SK-N-SH (cell line): ENCODE data around the gene KMT5B. TPM values are rescaled to one million over a fixed set of nuclear protein-coding genes. Genes with fewer than 3 reads are reported as not detected.

ENCODE experiments used
- CTCF ChIA-PET: fragments of 300-600, 350-600 bp; formaldehyde crosslinking; extraction: SDS; loops from one replicate; lab custom pipeline; 2021; lab: Yijun Ruan, JAX
- POLR2A ChIA-PET: fragments of 350-600 bp; sonication (Branson Sonifier 250); formaldehyde crosslinking; extraction: SDS; loops from one replicate; lab custom pipeline; 2020; ENCODE audit warnings: antibody characterized with exemption, inconsistent platforms; lab: Yijun Ruan, JAX
- DNase-seq: peaks from one replicate; pipeline ENCODE4 v3.0.0; 2012
- H2AFZ ChIP-seq: fragments of 200-600 bp; sonication (generic); 2 replicates; pipeline ENCODE4 v1.8.1; 2016; ENCODE audit warnings: antibody characterized with exemption, mild to moderate bottlenecking, low read depth
- H3F3A ChIP-seq: fragments of 200-600 bp; sonication (generic); replicated peaks from 2 replicates; pipeline ENCODE3; 2016; ENCODE audit warnings: antibody characterized with exemption, mild to moderate bottlenecking; ENCODE audit not compliant: insufficient read depth
- H3K27ac ChIP-seq, 2 experiments: fragments of 200-500 bp in 1 of 2; fragments of 200-600 bp in 1 of 2; sonication (Bioruptor generic) in 1 of 2; sonication (generic), shearing (Covaris generic) in 1 of 2; 2 replicates each; pipeline versions ENCODE4 v1.5.1 to v1.6.1; 2014 to 2016; ENCODE audit warnings: low read depth in 2 of 2, inconsistent platforms in 1 of 2, low read length in 1 of 2, mild to moderate bottlenecking in 1 of 2, mixed read lengths in 1 of 2
- H3K27me3 ChIP-seq: fragments of 200-600 bp; sonication (generic), shearing (Covaris generic); 2 replicates; pipeline ENCODE4 v1.6.1; 2016; ENCODE audit warnings: mixed run types; ENCODE audit not compliant: insufficient read depth
- H3K36me3 ChIP-seq, 2 experiments: fragments of 200-500 bp in 1 of 2; fragments of 200-600 bp in 1 of 2; sonication (Bioruptor generic) in 1 of 2; sonication (generic) in 1 of 2; replicated peaks in 1 of 2; 2 replicates each; pipeline versions ENCODE3 to v1.5.1; 2014 to 2016; ENCODE audit warnings: low read length in 1 of 2, mild to moderate bottlenecking in 1 of 2; ENCODE audit not compliant: insufficient read depth in 2 of 2, control insufficient read depth in 1 of 2
- H3K4me1 ChIP-seq, 2 experiments: fragments of 200-500 bp in 1 of 2; fragments of 200-600 bp in 1 of 2; sonication (Bioruptor generic) in 1 of 2; sonication (generic), shearing (Covaris generic) in 1 of 2; 2 replicates each; pipeline versions ENCODE4 v1.5.1 to v1.6.1; 2014 to 2016; ENCODE audit warnings: low read depth in 1 of 2, low read length in 1 of 2, mixed run types in 1 of 2; ENCODE audit not compliant: insufficient read depth in 2 of 2, control insufficient read depth in 1 of 2
- H3K4me2 ChIP-seq: fragments of 200-600 bp; sonication (generic), shearing (Covaris generic); 2 replicates; pipeline ENCODE4 v1.6.1; 2017; ENCODE audit warnings: mixed run types
- H3K4me3 ChIP-seq, 2 experiments: fragments of 200-500 bp in 1 of 2; fragments of 200-600 bp in 1 of 2; sonication (Bioruptor generic) in 1 of 2; sonication (generic), shearing (Covaris generic) in 1 of 2; 2 replicates each; pipeline versions ENCODE4 v1.5.1 to v1.8.1; 2014 to 2016; ENCODE audit warnings: low read depth in 2 of 2, inconsistent platforms in 1 of 2, low read length in 1 of 2, mild to moderate bottlenecking in 1 of 2, mixed read lengths in 1 of 2, moderate library complexity in 1 of 2
- H3K79me2 ChIP-seq: fragments of 200-600 bp; sonication (generic); 2 replicates; pipeline ENCODE4 v1.8.1; 2017; ENCODE audit warnings: mild to moderate bottlenecking; ENCODE audit not compliant: insufficient read depth
- H3K9ac ChIP-seq: fragments of 200-600 bp; sonication (generic); 2 replicates; pipeline ENCODE4 v1.6.1; 2017; ENCODE audit warnings: mixed run types
- H3K9me2 ChIP-seq: fragments of 200-600 bp; sonication (generic); 2 replicates; pipeline ENCODE4 v1.6.1; 2017; ENCODE audit warnings: mixed run types
- H3K9me3 ChIP-seq: fragments of 200-600 bp; sonication (generic); 2 replicates; pipeline ENCODE4 v1.6.1; 2017; ENCODE audit warnings: mixed run types, mild to moderate bottlenecking, moderate library complexity
- H4K20me1 ChIP-seq: fragments of 200-600 bp; sonication (generic); 2 replicates; pipeline ENCODE4 v1.6.1; 2017; ENCODE audit warnings: mild to moderate bottlenecking, mixed run types; ENCODE audit not compliant: insufficient read depth
- CHD2 ChIP-seq: fragments of 150-350 bp; IDR thresholded peaks from 2 replicates; pipeline ENCODE4 v1.6.1; 2018; ENCODE audit warnings: low read length; ENCODE audit not compliant: partially characterized antibody
- ELF1 ChIP-seq: IDR thresholded peaks from 2 replicates; pipeline ENCODE4 v1.4.0; 2012
- EP300 ChIP-seq, 2 experiments: IDR thresholded peaks; 2 replicates each; pipeline versions ENCODE4 v1.4.0 to v1.6.1; 2012; ENCODE audit warnings: borderline replicate concordance in 1 of 2, low read depth in 1 of 2, low read length in 1 of 2
- EZH2phosphoT487 ChIP-seq: fragments of 200-600 bp; sonication (generic); IDR thresholded peaks from 2 replicates; pipeline ENCODE4 v1.6.1; 2017; ENCODE audit warnings: low read depth, mixed run types, mild to moderate bottlenecking, antibody characterized with exemption, moderate library complexity, borderline replicate concordance
- FOXJ3 ChIP-seq: sonication (generic); formaldehyde crosslinking; IDR thresholded peaks from 2 replicates; pipeline ENCODE4 v1.5.1; 2020; ENCODE audit warnings: mild to moderate bottlenecking, missing genetic modification reagents
- GABPA ChIP-seq: IDR thresholded peaks from 2 replicates; pipeline ENCODE4 v1.4.0; 2012; ENCODE audit warnings: low read depth, mild to moderate bottlenecking
- IRF3 ChIP-seq: fragments of 150-350 bp; IDR thresholded peaks from 2 replicates; pipeline ENCODE4 v1.6.1; 2016; ENCODE audit warnings: mild to moderate bottlenecking, low read depth, low read length
- JUND ChIP-seq: IDR thresholded peaks from 2 replicates; pipeline ENCODE4 v1.4.0; 2012
- MAX ChIP-seq: IDR thresholded peaks from 2 replicates; pipeline ENCODE4 v1.4.0; 2012; ENCODE audit warnings: low read depth
- NFIC ChIP-seq: IDR thresholded peaks from 2 replicates; pipeline ENCODE4 v1.4.0; 2012; ENCODE audit warnings: borderline replicate concordance
- NRF1 ChIP-seq: IDR thresholded peaks from 2 replicates; pipeline ENCODE4 v1.6.1; 2012; ENCODE audit warnings: low read depth, mild to moderate bottlenecking, low read length
- PBX3 ChIP-seq: IDR thresholded peaks from 2 replicates; pipeline ENCODE4; 2012
- POLR2AphosphoS5 ChIP-seq: IDR thresholded peaks from 2 replicates; pipeline ENCODE4 v1.6.1; 2012; ENCODE audit warnings: low read depth, low read length
- RAD21 ChIP-seq: IDR thresholded peaks from 2 replicates; pipeline ENCODE4 v1.6.1; 2012; ENCODE audit warnings: mild to moderate bottlenecking, low read length
- RCOR1 ChIP-seq: fragments of 150-350 bp; IDR thresholded peaks from 2 replicates; pipeline ENCODE4 v1.6.1; 2017; ENCODE audit warnings: antibody characterized with exemption, low read length
- RXRA ChIP-seq: IDR thresholded peaks from 2 replicates; pipeline ENCODE4 v1.4.0; 2012; ENCODE audit warnings: low read depth, mild to moderate bottlenecking, borderline replicate concordance
- TAF1 ChIP-seq: IDR thresholded peaks from 2 replicates; pipeline ENCODE4 v1.6.1; 2012; ENCODE audit warnings: low read depth, mild to moderate bottlenecking, low read length, moderate library complexity, borderline replicate concordance
- TCF12 ChIP-seq: IDR thresholded peaks from 2 replicates; pipeline ENCODE4 v1.4.0; 2012
- USF2 ChIP-seq: fragments of 150-350 bp; IDR thresholded peaks from 2 replicates; pipeline ENCODE4 v1.6.1; 2017; ENCODE audit warnings: antibody characterized with exemption, low read length, low read depth, borderline replicate concordance
- WGBS: methylation state at CpG from one replicate; pipeline ENCODE4 v1.1.6; 2017; ENCODE audit warnings: low lambda C conversion rate; 5-methylcytosine and 5-hydroxymethylcytosine counted together
- polyA plus RNA-seq, 3 experiments: library from polyadenylated mRNA; depleted of rRNA; stranded (reverse); fragments of >200 nt; gene quantifications; 2 replicates each; pipeline ENCODE4 v1.2.3, GENCODE V29; 2012

KMT5B gene
- polyA plus RNA-seq, 1 of the 3 experiments (the other 2 are of a cell fraction), result 10.4 TPM

- TF ChIP-seq USF2 (no peak), POLR2AphosphoS5 (no peak), GABPA (no peak)
These were observed 31.2 kb downstream of the KMT5B start (continued) for GRCh38 chr11:68181719-68182451.

GRCh38 chr11:68179847-68180246 is 33.2 kb downstream of the KMT5B start:
- no peak overlapping the region for H3K27ac ChIP-seq
- H3K36me3 ChIP-seq, result peaks cover 55 to 81% of the 10 kb centered on the region in 2 experiments
- ChIA-PET POLR2A (no interaction called here), CTCF (interaction anchor here (1.0 to 1.7 kb wide), 3 partner anchors 18 to 29 kb away, joined by 3 to 7 read pairs (median 4); no protein-coding TSS in a partner anchor)
- WGBS, result 95% methylated on average over 2 of the region's 2 CpGs
- H3K4me2 ChIP-seq, result no peak overlapping the region
- H4K20me1 ChIP-seq, result no peaks in the 10 kb centered on the region
- H3K27me3 ChIP-seq, result no peaks in the 10 kb centered on the region
- H3K4me1 ChIP-seq, result no peaks in the 10 kb centered on the region
- no peaks in the 10 kb centered on the region for H3F3A ChIP-seq
- H3K9ac ChIP-seq, result no peak overlapping the region
- DNase-seq, result no peak
- H3K4me3 ChIP-seq, result no peak overlapping the region
- H3K79me2 ChIP-seq, result no peaks in the 10 kb centered on the region
- H2AFZ ChIP-seq, result no peak overlapping the region
- TF ChIP-seq POLR2AphosphoS5 (no peak), NRF1 (no peak), RCOR1 (no peak), MAX (no peak), ELF1 (no peak), NFIC (no peak), RAD21 (no peak), PBX3 (no peak), IRF3 (no peak), CHD2 (no peak), TCF12 (no peak), JUND (no peak), RXRA (no peak), EP300 (IDR thresholded peaks at IDR 0.05; ENCODE audit: borderline replicate concordance in 1 of 2, low read depth in 1 of 2, low read length in 1 of 2) (no peak), TAF1 (no peak), EZH2phosphoT487 (no peak), FOXJ3 (no peak)
- TF ChIP-seq, all 33 proteins: peak for 0
- Histone ChIP-seq H3K9me3 (no peaks in the 10 kb centered on the region), H3K9me2 (no peaks in the 10 kb centered on the region)
